OCI-LY1 (cell line): ENCODE data around the gene PKNOX1.
"Not testable (repeated sequence)": the region's sequence is repeated elsewhere in the genome, so short reads cannot be mapped to it uniquely, and the experiment has no call there.

Experiments used
- H2AFZ ChIP-seq: fragments of 200-600 bp; sonication (generic), shearing (Covaris generic); 2 replicates; pipeline ENCODE4 v1.6.0; 2014; ENCODE audit warnings: antibody characterized with exemption, mild to moderate bottlenecking, low read length
- H3F3A ChIP-seq: fragments of 200-600 bp; sonication (generic), shearing (Covaris generic); 2 replicates; pipeline ENCODE4 v1.6.0; 2014; ENCODE audit warnings: mild to moderate bottlenecking, antibody characterized with exemption, low read length, moderate library complexity; ENCODE audit not compliant: insufficient read depth
- H3K27ac ChIP-seq: fragments of 200-600 bp; sonication (generic); 2 replicates; pipeline ENCODE4 v1.5.1; 2014; ENCODE audit warnings: low read length, mixed run types, mild to moderate bottlenecking, low read depth; ENCODE audit not compliant: poor library complexity, severe bottlenecking
- H3K27me3 ChIP-seq: fragments of 200-600 bp; sonication (generic); 2 replicates; pipeline ENCODE4 v1.6.0; 2014; ENCODE audit warnings: antibody characterized with exemption, mild to moderate bottlenecking, low read length, moderate library complexity; ENCODE audit not compliant: insufficient read depth
- H3K36me3 ChIP-seq: fragments of 200-600 bp; sonication (generic); 2 replicates; pipeline ENCODE4 v1.6.1; 2014; ENCODE audit warnings: mild to moderate bottlenecking, antibody characterized with exemption, low read length, moderate library complexity, mixed read lengths; ENCODE audit not compliant: insufficient read depth
- H3K4me1 ChIP-seq: fragments of 200-600 bp; sonication (generic); 2 replicates; pipeline ENCODE4 v1.5.1; 2014; ENCODE audit warnings: mild to moderate bottlenecking, low read length, moderate library complexity; ENCODE audit not compliant: insufficient read depth, severe bottlenecking
- H3K4me2 ChIP-seq: fragments of 200-600 bp; sonication (generic), shearing (Covaris generic); 2 replicates; pipeline ENCODE4 v1.6.1; 2014; ENCODE audit warnings: low read length
- H3K4me3 ChIP-seq: fragments of 200-600 bp; sonication (generic); 2 replicates; pipeline ENCODE4 v1.5.1; 2014; ENCODE audit warnings: low read length, low read depth, mild to moderate bottlenecking, mixed read lengths; ENCODE audit not compliant: poor library complexity, severe bottlenecking
- H3K79me2 ChIP-seq: fragments of 200-600 bp; shearing (Covaris generic); 2 replicates; pipeline ENCODE4 v1.6.1; 2016; ENCODE audit warnings: mixed run types, low read length, mixed read lengths; ENCODE audit not compliant: insufficient read depth
- H3K9ac ChIP-seq: fragments of 200-600 bp; sonication (generic), shearing (Covaris generic); 2 replicates; pipeline ENCODE4 v1.6.1; 2014; ENCODE audit warnings: mild to moderate bottlenecking, low read length, mixed read lengths
- H3K9me2 ChIP-seq: fragments of 200-600 bp; sonication (generic), shearing (Covaris generic); 2 replicates; pipeline ENCODE4 v1.6.1; 2014; ENCODE audit warnings: low read depth, mild to moderate bottlenecking, low read length, mixed read lengths
- H3K9me3 ChIP-seq: fragments of 200-600 bp; shearing (Covaris generic); 2 replicates; pipeline ENCODE4 v1.6.1; 2014; ENCODE audit warnings: low read length, mixed read lengths
- H4K20me1 ChIP-seq: fragments of 200-600 bp; sonication (generic), shearing (Covaris generic); 2 replicates; pipeline ENCODE4 v1.6.0; 2016; ENCODE audit warnings: mild to moderate bottlenecking, low read length; ENCODE audit not compliant: insufficient read depth
- CTCF ChIP-seq: fragments of 200-600 bp; sonication (generic), shearing (Covaris generic); IDR thresholded peaks from 2 replicates; pipeline ENCODE4 v1.5.1; 2017; ENCODE audit warnings: mild to moderate bottlenecking, antibody characterized with exemption, low read length, moderate library complexity, mixed read lengths
- EZH2 ChIP-seq: fragments of 200-600 bp; sonication (generic), shearing (Covaris generic); IDR thresholded peaks from 2 replicates; pipeline ENCODE4 v1.8.0; 2017; ENCODE audit warnings: borderline replicate concordance, mixed run types, mild to moderate bottlenecking, antibody characterized with exemption, low read length, moderate library complexity, mixed read lengths

Gene PKNOX1

GRCh38 chr21:43034101-43034500 is 59.7 kb downstream of the PKNOX1 start:
- TF ChIP-seq CTCF, result no peak
- no peak for TF ChIP-seq EZH2
- Histone ChIP-seq H3K4me3 (no peak overlapping the region), H3K4me1 (no peaks in the 10 kb centered on the region), H2AFZ (no peak overlapping the region), H3K9ac (no peak overlapping the region), H3K9me2 (no peaks in the 10 kb centered on the region), H3K9me3 (no peaks in the 10 kb centered on the region), H3K27ac (no peak overlapping the region), H3K36me3 (peaks cover 33% of the 10 kb centered on the region), H3F3A (no peaks in the 10 kb centered on the region), H3K27me3 (no peaks in the 10 kb centered on the region), H3K79me2 (no peaks in the 10 kb centered on the region), H3K4me2 (no peak overlapping the region), H4K20me1 (no peaks in the 10 kb centered on the region)

GRCh38 chr21:43034826-43035225 is 60.5 kb downstream of the PKNOX1 start:
- no peak overlapping the region for H3K4me2 ChIP-seq
- no peak overlapping the region for H3K27ac ChIP-seq
- H3K9me2 ChIP-seq, result no peaks in the 10 kb centered on the region
- H2AFZ ChIP-seq, result no peak overlapping the region
- H4K20me1 ChIP-seq, result no peaks in the 10 kb centered on the region
- no peak overlapping the region for H3K4me3 ChIP-seq
- no peaks in the 10 kb centered on the region for H3K27me3 ChIP-seq
- no peak overlapping the region for H3K9ac ChIP-seq
- no peaks in the 10 kb centered on the region for H3K79me2 ChIP-seq
- H3F3A ChIP-seq, result no peaks in the 10 kb centered on the region
- H3K36me3 ChIP-seq, result peaks cover 26% of the 10 kb centered on the region
- no peak for TF ChIP-seq EZH2
- TF ChIP-seq CTCF, result no peak
- no peaks in the 10 kb centered on the region for H3K4me1 ChIP-seq
- H3K9me3 ChIP-seq, result no peaks in the 10 kb centered on the region

GRCh38 chr21:43036889-43037288 is 62.5 kb downstream of the PKNOX1 start:
- H3K9me2 ChIP-seq, H2AFZ ChIP-seq: not testable (repeated sequence)

GRCh38 chr21:43037918-43038658 is 63.7 kb downstream of the PKNOX1 start:
- not testable (repeated sequence) for H3K36me3 ChIP-seq, H3K79me2 ChIP-seq, H3K4me2 ChIP-seq, H3K27me3 ChIP-seq, H3K9ac ChIP-seq, H3F3A ChIP-seq, H2AFZ ChIP-seq, H3K9me3 ChIP-seq, H3K9me2 ChIP-seq, H4K20me1 ChIP-seq, H3K4me1 ChIP-seq, H3K4me3 ChIP-seq, H3K27ac ChIP-seq

More at GRCh38 chr21:43036889-43037288, 62.5 kb downstream of the PKNOX1 start:
- not testable (repeated sequence) for H3K4me1 ChIP-seq, H3K4me2 ChIP-seq, H3F3A ChIP-seq, H3K27me3 ChIP-seq, H3K9ac ChIP-seq, H4K20me1 ChIP-seq, H3K9me3 ChIP-seq, H3K27ac ChIP-seq, H3K79me2 ChIP-seq, H3K36me3 ChIP-seq, H3K4me3 ChIP-seq

GRCh38 chr21:43038659-43039044 is 64.3 kb downstream of the PKNOX1 start:
- H4K20me1 ChIP-seq, H2AFZ ChIP-seq: not testable (repeated sequence)

GRCh38 chr21:43042169-43042568 is 67.8 kb downstream of the PKNOX1 start:
- H3K9ac ChIP-seq, H3K27ac ChIP-seq, H3K36me3 ChIP-seq, H3K4me2 ChIP-seq, H2AFZ ChIP-seq, H3K4me3 ChIP-seq, H4K20me1 ChIP-seq, H3K9me2 ChIP-seq, H3K79me2 ChIP-seq, H3F3A ChIP-seq, H3K4me1 ChIP-seq, H3K9me3 ChIP-seq, H3K27me3 ChIP-seq: not testable (repeated sequence)

More at GRCh38 chr21:43038659-43039044, 64.3 kb downstream of the PKNOX1 start:
- not testable (repeated sequence) for H3K9ac ChIP-seq, H3K79me2 ChIP-seq, H3K4me3 ChIP-seq, H3K4me2 ChIP-seq, H3K9me3 ChIP-seq, H3K36me3 ChIP-seq, H3K4me1 ChIP-seq, H3K27ac ChIP-seq, H3F3A ChIP-seq, H3K27me3 ChIP-seq, H3K9me2 ChIP-seq
